Measurements from ENCODE around the gene HBS1L.

DNA sequence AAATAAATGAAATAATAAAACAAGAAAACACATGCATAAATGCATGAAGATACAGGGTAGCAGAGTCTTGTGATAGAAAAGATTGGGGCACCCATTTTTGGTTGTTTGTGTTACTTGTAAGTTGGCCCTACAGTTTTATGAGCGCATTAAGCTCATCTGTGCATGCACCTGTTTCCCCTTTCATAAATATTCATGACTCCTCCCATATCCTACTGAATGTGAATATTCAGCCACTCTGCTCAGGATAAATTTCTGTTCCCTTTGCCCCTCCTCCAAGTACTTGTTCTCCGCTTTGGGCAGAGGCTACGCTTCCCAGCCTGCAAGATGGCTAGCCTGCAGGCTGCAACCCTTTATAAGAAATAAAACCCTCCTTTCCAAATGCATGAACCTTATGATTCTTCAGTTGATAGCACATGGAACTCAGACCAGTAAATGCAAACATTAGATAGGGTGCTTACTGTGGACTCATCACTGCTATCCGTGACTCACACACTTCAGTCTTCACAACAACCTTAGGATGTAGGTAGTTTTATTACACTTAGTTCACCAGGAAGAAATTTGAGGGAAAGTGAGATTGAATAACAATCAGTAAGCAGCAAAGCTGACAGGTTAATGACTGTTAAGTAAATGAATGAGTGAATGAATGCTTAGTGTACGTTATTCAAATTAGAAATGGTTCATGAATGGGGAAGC is 119.7 kb downstream of the HBS1L start:
- TF ChIP-seq, protein P1, sequence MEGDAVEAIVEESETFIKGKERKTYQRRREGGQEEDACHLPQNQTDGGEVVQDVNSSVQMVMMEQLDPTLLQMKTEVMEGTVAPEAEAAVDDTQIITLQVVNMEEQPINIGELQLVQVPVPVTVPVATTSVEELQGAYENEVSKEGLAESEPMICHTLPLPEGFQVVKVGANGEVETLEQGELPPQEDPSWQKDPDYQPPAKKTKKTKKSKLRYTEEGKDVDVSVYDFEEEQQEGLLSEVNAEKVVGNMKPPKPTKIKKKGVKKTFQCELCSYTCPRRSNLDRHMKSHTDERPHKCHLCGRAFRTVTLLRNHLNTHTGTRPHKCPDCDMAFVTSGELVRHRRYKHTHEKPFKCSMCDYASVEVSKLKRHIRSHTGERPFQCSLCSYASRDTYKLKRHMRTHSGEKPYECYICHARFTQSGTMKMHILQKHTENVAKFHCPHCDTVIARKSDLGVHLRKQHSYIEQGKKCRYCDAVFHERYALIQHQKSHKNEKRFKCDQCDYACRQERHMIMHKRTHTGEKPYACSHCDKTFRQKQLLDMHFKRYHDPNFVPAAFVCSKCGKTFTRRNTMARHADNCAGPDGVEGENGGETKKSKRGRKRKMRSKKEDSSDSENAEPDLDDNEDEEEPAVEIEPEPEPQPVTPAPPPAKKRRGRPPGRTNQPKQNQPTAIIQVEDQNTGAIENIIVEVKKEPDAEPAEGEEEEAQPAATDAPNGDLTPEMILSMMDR (IDR thresholded peaks at IDR 0.05): no peak
- no peak for TF ChIP-seq POLR2A (IDR thresholded peaks at IDR 0.05)
